AG09309 (cell line): ENCODE results near the gene MND1.

ENCODE experiments used
- DNase-seq: peaks from one replicate; pipeline ENCODE4 v3.0.0-alpha.2; 2010; ENCODE audit warnings: low read depth
- H3K4me3 ChIP-seq: 2 replicates; pipeline ENCODE4 v1.5.1; 2011; ENCODE audit warnings: mild to moderate bottlenecking, low read depth, low read length, moderate library complexity; ENCODE audit not compliant: control insufficient read depth
- TF ChIP-seq, protein P1 (sequence below): IDR thresholded peaks from 2 replicates; pipeline ENCODE4 v1.5.1; 2011; ENCODE audit warnings: mild to moderate bottlenecking, low read depth, low read length, inconsistent platforms; ENCODE audit not compliant: insufficient read depth, control insufficient read depth; ENCODE audit errors: missing control alignments

The MND1 gene

GRCh38 chr4:153333874-153334273, 10.6 kb upstream of the MND1 start:
- no peak for DNase-seq
- TF ChIP-seq, protein P1, sequence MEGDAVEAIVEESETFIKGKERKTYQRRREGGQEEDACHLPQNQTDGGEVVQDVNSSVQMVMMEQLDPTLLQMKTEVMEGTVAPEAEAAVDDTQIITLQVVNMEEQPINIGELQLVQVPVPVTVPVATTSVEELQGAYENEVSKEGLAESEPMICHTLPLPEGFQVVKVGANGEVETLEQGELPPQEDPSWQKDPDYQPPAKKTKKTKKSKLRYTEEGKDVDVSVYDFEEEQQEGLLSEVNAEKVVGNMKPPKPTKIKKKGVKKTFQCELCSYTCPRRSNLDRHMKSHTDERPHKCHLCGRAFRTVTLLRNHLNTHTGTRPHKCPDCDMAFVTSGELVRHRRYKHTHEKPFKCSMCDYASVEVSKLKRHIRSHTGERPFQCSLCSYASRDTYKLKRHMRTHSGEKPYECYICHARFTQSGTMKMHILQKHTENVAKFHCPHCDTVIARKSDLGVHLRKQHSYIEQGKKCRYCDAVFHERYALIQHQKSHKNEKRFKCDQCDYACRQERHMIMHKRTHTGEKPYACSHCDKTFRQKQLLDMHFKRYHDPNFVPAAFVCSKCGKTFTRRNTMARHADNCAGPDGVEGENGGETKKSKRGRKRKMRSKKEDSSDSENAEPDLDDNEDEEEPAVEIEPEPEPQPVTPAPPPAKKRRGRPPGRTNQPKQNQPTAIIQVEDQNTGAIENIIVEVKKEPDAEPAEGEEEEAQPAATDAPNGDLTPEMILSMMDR, result no peak

GRCh38 chr4:153335665-153336064, 8.8 kb upstream of the MND1 start:
- TF ChIP-seq, protein P1, result no peak
- DNase-seq, result no peak
- no peak overlapping the region for H3K4me3 ChIP-seq

More at GRCh38 chr4:153333874-153334273, 10.6 kb upstream of the MND1 start:
- H3K4me3 ChIP-seq, result no peak overlapping the region

DNA sequence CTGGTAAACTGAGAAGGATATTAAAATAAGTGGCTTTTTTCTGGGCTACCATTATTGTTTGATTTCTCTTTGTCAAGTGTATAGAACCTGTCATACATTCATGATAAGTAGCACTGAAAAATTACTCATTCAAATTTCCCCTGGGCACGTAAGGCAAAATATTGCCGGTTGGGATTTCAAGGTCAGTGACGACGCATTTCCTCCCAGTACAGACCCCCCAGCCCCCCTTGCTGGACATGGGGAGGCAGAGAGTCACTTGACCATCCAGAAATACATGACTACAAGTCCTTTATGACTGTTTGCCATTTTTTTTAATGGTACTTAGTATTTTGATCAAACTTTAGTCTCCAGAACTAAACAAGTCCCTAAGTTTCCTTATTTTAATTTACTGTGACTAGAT, 6.8 kb upstream of the MND1 start:
- TF ChIP-seq, protein P1, result no peak
- no peak for DNase-seq
- no peak overlapping the region for H3K4me3 ChIP-seq

GRCh38 chr4:153341575-153342090, 2.9 kb upstream of the MND1 start:
- no peak for DNase-seq
- TF ChIP-seq, protein P1, result no peak
- no peak overlapping the region for H3K4me3 ChIP-seq

- no peak for DNase-seq
- no peak overlapping the region for H3K4me3 ChIP-seq
- TF ChIP-seq, protein P1, result no peak
These were observed 1.5 kb upstream of the MND1 start for GRCh38 chr4:153342751-153343552.

GRCh38 chr4:153345012-153345981, 809 bp downstream of the MND1 start:
- H3K4me3 ChIP-seq, result peak overlapping the region; percentile 58
- DNase-seq, result no peak
- TF ChIP-seq, protein P1, result peak; percentile 2
